NCI-H1694 treated with DMSO at 0.1 percent for 48 hours (cell line): Measurements from ENCODE around the gene LMOD3.

ENCODE experiments used
- DNase-seq: peaks from one replicate; lab custom pipeline; 2025; lab: John Stamatoyannopoulos, UW

LMOD3 gene

DNA sequence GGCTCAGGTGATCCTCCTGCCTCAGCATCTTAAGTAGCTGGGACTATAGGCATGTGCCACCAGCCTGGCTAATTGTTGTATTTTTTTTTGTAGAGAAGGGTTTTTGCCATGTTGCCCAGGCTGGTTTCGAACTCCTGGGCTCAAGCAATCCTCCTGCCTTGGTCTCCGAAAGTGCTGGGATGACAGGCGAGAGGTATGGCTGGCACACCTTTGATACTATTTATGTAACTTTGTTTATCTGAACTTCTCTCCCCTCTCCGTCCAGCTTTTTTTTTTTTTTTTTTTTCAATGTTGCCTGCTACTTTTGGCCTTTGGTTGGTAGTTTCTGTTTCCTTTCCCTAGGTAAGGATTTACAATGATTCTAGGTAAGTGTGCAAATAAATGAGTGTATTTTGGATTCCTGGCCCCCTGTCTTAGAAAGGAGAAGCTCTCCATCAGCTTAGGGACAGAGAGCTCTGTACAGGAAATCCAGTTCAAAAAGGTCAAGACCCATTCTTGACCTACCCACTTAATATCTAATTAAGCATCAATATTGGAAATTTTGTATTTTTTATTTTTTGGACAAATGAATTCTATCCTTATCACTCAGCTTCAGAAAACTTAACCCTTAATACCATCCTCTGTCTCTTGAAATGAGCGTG is 30.9 kb downstream of the LMOD3 start:
- DNase-seq, result no peak

- no peak for DNase-seq
These were observed 32.4 kb downstream of the LMOD3 start for GRCh38 chr3:69090021-69090420.

DNA sequence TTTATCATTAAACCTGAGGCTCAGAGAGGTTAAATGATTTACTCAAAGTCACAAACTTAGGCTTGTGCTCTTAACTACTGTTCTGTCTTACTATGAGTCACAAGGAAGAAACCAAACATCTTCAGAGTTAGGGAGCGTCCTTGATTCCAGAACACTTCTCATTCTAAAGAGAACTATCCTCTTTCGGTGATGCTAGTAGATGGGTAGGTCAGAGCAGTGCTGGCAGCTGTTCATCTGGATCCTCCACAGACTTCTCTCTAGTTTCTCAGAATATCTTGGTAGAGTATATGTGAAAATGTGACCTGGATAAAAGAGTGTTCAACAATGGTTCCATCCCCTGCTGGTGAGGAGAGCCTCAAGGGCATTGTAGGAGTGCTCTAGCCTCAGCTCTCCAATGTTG is 34.3 kb downstream of the LMOD3 start:
- DNase-seq, result no peak

GRCh38 chr3:69087030-69087791 is 35.2 kb downstream of the LMOD3 start:
- no peak for DNase-seq

DNA sequence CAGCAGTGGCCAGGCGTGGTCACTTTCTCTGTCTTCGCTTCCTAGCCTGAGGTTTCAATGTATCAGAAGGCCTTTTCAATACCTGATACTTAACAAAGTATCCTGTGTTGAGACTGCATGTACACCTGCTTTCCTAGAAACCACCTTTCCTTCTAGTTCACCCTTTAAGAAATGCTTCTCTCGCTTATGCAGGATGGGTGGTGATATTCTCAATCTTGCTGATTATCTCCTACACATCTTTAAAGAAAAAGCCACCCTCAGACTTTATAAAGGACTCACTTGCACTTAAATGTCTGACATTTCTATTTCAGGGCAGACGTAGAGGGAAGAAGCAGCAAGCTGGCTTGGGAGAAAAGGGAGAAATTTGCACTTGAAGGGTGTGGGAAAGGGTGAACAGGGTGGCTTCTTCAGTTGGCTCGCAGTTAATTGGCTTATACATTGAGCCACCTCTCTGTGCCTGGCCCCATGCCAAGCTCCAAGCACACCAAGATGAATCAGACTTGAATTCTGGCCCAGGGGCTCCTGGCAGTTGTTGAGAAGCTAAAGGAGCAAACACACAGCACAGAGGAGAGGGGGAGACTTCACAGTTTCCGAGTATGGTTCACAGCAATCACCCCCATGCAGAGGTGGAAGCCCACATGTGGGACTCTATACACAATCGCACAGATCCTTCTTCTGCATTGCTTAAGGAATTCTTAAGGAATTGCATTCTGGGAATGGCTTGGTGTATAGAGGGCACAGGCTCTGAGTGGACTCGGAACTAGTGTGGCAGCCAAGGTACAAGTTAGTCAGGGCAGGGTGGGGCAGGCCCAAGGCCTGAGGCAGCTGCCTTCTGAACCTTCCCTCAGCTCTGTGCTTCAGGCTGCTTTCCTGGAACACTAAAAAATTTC is 36.3 kb downstream of the LMOD3 start:
- no peak for DNase-seq

DNA sequence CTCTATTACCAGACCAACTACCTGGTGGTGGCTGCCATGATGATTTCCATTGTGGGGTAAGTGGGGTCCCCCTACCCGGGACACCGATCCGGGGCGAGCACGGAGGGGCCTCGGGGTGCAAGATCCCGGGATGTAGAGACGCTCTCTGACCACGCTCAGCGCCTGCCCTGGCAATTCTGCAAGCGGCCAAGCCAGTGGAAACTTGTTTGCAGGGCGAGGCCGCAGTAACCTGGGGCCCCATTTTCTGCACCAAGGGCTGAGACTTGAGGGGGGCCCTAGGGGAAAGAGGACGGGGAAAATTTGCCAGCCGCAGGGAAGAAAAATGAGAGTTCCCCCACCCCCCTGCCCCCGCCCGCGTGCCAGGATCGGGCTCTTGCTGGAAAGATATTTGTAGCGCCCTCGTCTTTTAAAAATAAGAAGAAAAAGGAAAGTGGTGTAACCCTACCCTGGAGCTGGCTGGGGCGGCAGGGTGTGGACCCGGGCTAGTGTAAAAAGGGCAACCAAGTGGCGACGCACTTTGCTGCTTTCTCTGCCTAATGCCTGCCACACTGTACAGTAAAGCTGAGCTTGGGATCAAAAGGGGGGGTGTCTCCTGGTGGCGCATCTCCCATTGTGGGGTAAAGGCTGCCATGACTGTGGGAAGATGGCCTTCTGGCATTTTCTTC is 37.1 kb downstream of the LMOD3 start:
- no peak for DNase-seq

DNA sequence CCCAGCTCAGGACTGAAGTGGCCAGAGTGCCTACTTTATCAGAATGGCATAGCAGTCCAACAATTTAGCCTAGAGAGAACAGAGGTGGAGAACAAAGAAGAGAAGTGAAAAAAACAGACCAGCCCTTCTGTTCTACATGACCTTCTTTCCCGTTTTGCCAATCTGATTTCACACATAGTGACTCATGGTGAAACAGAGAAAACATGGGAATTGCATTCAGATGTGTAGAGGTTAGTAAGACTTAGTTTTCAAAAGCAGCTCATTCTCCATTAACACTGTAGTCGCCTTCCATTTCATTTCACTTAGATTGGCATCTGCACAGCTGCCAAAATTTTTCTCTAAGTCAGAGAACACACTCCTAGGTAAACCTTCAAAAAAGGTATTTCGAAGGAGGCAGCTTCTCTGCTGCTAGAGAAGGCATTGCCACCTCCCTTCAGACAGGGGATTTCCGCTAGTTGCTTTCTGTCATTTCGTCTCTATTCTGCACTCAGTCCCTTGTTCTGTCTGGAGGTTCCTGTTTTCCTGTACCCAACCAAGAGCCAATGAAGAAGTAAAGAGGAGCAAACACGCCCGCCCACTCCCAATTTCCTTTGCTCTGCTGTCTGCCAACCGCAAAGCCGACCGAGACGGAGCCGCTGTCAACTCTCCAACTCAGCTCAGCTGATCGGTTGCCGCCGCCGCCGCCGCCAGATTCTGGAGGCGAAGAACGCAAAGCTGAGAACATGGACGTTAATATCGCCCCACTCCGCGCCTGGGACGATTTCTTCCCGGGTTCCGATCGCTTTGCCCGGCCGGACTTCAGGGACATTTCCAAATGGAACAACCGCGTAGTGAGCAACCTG is 37.8 kb downstream of the LMOD3 start, which contains the start of gene ARL6IP5:
ARL6IP5 (plus strand) TSS at position 612 of the 842 bp plus-strand sequence; CDS start at position 723, 111 bp downstream.
- DNase-seq, result peak; percentile 56

GRCh38 chr3:69082805-69083204 is 39.6 kb downstream of the LMOD3 start:
- DNase-seq, result no peak

DNA sequence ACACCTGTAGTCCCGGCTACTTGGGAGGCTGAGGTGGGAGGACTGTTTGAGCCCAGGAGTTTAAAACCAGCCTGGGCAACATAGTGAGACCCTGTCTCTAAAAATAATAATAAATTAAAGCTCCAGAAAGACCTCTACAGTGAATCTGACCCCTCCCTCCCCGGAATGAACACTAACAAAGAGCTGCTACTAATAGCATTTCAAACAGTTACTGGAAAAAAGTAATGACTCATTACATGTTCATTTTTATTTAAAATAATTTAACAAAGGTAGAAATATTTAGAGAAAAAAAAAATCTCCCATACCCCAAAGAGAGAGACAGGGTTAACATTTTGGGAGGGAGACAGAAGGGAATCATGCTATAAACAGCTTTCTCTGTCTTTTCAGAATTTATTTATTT is 40.0 kb downstream of the LMOD3 start:
- DNase-seq, result no peak

GRCh38 chr3:69081583-69082262 is 40.7 kb downstream of the LMOD3 start:
- peak; percentile 27 for DNase-seq

GRCh38 chr3:69080233-69080920 is 42.0 kb downstream of the LMOD3 start, which contains the start of gene UBA3:
Gene UBA3, minus strand, starts transcription at chr3:69080365. Its CDS starts 12 bp downstream, at chr3:69080353.
- DNase-seq, result peak; percentile 37

DNA sequence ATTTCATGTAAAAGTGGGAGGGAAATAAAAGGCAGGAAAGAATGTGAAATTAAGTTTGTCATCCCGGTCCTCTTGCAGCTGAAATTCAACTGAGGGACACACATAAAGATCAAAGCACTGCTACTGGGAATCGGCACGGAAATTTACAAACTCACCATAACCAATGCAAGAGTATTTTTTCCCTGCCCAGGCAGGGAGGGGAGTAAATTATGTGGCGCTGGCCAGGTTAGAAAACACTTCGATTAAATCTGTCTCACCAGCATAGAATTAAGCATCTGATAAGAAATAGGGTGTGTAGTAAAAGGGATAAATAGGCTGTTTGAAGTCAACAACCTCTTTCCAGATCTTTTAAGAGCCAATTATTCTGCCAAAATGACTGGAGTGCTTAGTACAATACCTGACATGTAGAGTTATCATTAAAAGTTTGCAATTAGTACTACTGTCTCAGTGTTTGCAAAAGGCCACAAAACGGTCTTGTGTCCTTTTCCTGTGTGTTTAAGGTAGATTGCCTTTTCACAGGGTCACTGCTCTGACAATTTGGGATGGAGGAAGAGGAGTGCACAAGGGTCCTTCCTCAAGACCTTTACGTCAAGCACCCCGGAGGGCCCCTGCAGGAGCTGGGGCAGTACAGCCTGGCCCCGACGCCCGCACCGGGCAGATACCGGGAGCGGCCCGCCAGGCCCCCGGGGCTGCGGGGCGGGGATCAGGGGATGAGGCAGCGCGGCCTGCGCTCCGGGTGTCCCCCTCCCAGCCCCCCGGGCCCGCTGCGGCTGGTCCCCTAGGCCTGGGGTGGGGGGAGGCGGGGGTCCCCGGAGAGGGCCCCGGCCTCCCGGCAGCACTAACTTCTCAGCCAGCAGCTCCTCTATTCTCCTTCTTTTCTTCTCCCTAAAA is 42.9 kb downstream of the LMOD3 start:
- DNase-seq, result no peak

DNA sequence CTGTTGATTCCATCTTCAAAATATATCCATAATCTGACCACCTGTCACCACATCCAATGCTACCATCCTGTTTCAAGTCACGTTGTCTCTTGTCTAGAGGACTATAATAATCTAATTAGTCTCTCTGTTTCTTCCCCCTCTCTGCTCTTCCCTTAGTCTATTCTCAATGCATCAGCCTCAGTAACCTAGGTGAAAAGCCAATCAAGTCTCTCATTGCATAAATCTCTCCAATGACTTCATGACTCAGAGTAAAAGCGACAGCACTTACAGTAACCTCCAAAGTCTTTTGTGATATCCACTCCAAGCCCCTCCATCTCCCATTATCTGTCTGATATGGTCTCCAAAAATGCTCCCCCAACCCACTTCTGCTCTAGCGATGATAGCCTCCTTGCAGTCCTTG is 49.5 kb downstream of the LMOD3 start:
- DNase-seq, result no peak

GRCh38 chr3:69066121-69066520 is 56.3 kb downstream of the LMOD3 start:
- DNase-seq, result no peak

- no peak for DNase-seq
These were observed 57.0 kb downstream of the LMOD3 start for GRCh38 chr3:69065318-69065964.

DNA sequence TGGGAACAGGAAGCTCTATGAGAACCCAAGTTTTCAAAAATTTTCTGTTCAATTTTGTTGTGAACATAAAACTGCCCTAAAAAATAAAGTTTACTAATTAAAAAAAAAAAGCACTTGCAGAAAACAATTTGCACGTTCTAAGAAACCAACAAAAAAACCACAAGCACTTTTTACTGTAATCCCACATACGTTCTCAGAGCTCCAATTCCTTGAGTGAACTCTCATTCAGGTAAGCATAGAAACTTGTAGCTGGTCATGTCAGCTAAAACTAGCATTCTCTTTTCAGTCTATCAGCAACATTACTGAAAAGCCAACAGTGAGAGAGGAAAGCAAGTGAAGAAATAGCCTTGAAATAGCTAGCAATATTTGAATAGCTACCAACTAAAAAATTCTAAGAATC is 58.8 kb downstream of the LMOD3 start:
- DNase-seq, result no peak

GRCh38 chr3:69059688-69060087 is 62.7 kb downstream of the LMOD3 start:
- DNase-seq, result no peak

- DNase-seq, result no peak
These were observed 63.5 kb downstream of the LMOD3 start for GRCh38 chr3:69058947-69059224.
